ENCODE data around the gene NADK2.

NADK2 gene

GRCh38 chr5:36177154-36177553, 64.6 kb downstream of the NADK2 start:
- CTCF ChIA-PET: no interaction called here
- no peaks in the 10 kb centered on the region for H3K4me1 Mint-ChIP-seq
- H3K27me3 Mint-ChIP-seq: no peaks in the 10 kb centered on the region
- no peaks in the 10 kb centered on the region for H3K9me3 Mint-ChIP-seq
- H3K36me3 Mint-ChIP-seq: peaks cover 56% of the 10 kb centered on the region
- H3K27ac Mint-ChIP-seq: no peak overlapping the region
- no peak for DNase-seq
- no peak overlapping the region for H3K4me3 Mint-ChIP-seq

DNA sequence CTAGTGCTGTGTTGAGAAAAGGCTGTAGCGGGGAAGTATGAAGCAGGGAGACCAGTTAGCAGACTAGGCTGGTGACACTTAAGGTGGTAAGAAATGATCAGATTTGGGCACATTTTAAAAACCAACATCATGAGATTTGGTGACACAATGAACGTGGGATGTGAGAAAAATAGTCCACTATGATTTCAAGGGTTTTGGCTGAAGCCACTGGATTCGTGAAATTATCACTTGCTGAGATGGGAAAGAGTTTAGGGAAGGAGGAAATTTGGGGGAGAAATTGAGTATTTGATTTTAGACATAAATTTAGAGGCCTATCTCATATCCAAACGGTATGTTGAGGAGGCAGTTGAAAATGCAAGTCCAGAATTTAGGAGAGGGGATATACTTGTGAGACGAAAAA, 66.7 kb downstream of the NADK2 start:
- CTCF ChIA-PET: no interaction called here
- peaks cover 49% of the 10 kb centered on the region for H3K36me3 Mint-ChIP-seq
- no peak overlapping the region for H3K4me3 Mint-ChIP-seq
- DNase-seq: no peak
- H3K27me3 Mint-ChIP-seq: no peaks in the 10 kb centered on the region
- no peaks in the 10 kb centered on the region for H3K9me3 Mint-ChIP-seq
- no peaks in the 10 kb centered on the region for H3K4me1 Mint-ChIP-seq
- no peak overlapping the region for H3K27ac Mint-ChIP-seq

- Mint-ChIP-seq H3K27me3 (no peaks in the 10 kb centered on the region), H3K36me3 (peaks cover 49% of the 10 kb centered on the region), H3K4me1 (peaks cover 5% of the 10 kb centered on the region), H3K4me3 (no peak overlapping the region), H3K27ac (no peak overlapping the region), H3K9me3 (no peaks in the 10 kb centered on the region)
- CTCF ChIA-PET: no interaction called here
- DNase-seq: no peak
Measured at GRCh38 chr5:36174119-36174518, 67.6 kb downstream of the NADK2 start.

- Mint-ChIP-seq H3K4me3 (no peak overlapping the region), H3K27me3 (no peaks in the 10 kb centered on the region), H3K36me3 (peaks cover 50% of the 10 kb centered on the region), H3K27ac (no peak overlapping the region), H3K9me3 (no peaks in the 10 kb centered on the region), H3K4me1 (peaks cover 11% of the 10 kb centered on the region)
- no peak for DNase-seq
- CTCF ChIA-PET: no interaction called here
Measured at GRCh38 chr5:36173426-36173825, 68.3 kb downstream of the NADK2 start.

DNA sequence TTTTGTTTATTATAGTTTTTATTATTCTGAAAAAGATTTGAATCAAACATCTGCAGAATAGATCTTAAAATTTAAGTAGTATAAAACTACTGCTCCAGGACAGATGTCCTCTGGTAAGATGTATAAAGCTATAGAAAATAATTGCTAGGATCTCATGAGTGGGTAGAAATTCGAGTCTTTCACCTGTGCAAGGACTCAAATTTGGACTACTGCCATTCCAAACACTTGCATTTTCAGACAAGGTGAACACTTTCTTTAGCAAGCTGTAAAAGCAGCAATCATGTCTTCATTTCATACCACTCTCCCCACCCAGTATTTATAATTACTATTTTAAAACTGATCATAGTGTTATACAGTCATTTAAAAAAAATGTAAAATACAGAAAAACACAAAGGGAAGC, 69.1 kb downstream of the NADK2 start:
- H3K4me3 Mint-ChIP-seq: no peak overlapping the region
- no peak for DNase-seq
- no peaks in the 10 kb centered on the region for H3K9me3 Mint-ChIP-seq
- CTCF ChIA-PET: no interaction called here
- H3K27ac Mint-ChIP-seq: no peak overlapping the region
- peaks cover 57% of the 10 kb centered on the region for H3K36me3 Mint-ChIP-seq
- no peaks in the 10 kb centered on the region for H3K27me3 Mint-ChIP-seq
- H3K4me1 Mint-ChIP-seq: peaks cover 19% of the 10 kb centered on the region

DNA sequence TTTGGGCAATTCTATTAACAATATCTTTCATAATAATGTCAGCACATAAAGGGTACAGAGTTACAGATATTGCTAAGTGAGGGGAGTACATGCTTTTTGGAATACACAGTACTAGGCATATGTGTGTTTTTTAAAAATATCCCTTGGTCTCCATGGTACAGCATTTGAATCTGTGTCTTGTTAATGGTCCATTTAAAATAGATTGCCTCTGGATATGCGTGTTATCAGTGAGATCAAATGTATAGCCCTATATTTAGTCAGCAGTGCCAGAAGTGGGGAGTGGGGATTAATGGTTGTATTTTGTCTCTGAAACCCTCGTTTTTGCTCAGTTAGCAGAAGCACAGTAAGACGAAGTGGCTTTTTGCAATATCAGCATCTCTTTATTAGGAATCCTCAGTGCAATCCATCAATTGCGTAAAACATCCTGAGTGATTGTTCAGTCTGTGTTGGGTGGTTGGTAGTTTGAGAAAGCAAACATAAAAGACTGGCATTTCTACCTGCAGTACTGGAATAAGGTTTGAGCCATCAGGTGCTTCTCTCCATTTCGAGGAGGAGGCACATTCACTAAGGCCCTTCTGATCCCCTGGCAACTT, 70.8 kb downstream of the NADK2 start:
- no peak for DNase-seq
- no peaks in the 10 kb centered on the region for H3K9me3 Mint-ChIP-seq
- H3K27me3 Mint-ChIP-seq: no peaks in the 10 kb centered on the region
- CTCF ChIA-PET: interaction anchor here (1.0 kb wide), 1 partner anchor 19 kb away, joined by 3 read pairs; no protein-coding TSS in a partner anchor
- H3K4me3 Mint-ChIP-seq: no peak overlapping the region
- H3K4me1 Mint-ChIP-seq: peaks cover 21% of the 10 kb centered on the region
- H3K36me3 Mint-ChIP-seq: peaks cover 62% of the 10 kb centered on the region
- no peak overlapping the region for H3K27ac Mint-ChIP-seq

DNA sequence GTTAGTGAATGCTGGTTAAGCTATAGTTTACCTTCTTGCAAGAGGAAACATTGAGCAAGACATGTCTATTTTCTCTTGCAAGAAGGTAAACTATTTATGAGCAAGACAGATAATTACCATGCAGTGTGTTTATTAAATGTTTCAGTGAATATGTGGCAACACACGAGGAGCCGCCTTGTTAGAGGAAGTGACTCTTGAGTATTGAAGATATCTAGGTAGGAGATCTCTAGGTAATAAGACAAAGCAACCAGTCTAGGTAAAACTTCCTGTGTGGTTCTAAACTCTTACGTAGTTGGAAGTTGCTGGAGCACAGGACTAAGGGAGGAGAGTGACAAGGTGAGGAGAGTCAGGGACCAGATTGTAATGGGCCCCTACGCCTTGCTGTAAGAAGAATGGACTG, 73.0 kb downstream of the NADK2 start:
- H3K27me3 Mint-ChIP-seq: no peaks in the 10 kb centered on the region
- CTCF ChIA-PET: interaction anchor here (1.2 kb wide), 1 partner anchor 16 kb away, joined by 4 read pairs; no protein-coding TSS in a partner anchor
- DNase-seq: no peak
- H3K36me3 Mint-ChIP-seq: peaks cover 55% of the 10 kb centered on the region
- H3K9me3 Mint-ChIP-seq: no peaks in the 10 kb centered on the region
- no peak overlapping the region for H3K4me3 Mint-ChIP-seq
- H3K27ac Mint-ChIP-seq: peak overlapping the region; percentile 22
- H3K4me1 Mint-ChIP-seq: peaks cover 21% of the 10 kb centered on the region

GRCh38 chr5:36164461-36164860, 77.3 kb downstream of the NADK2 start:
- Mint-ChIP-seq H3K4me1 (peaks cover 32% of the 10 kb centered on the region), H3K36me3 (peaks cover 65% of the 10 kb centered on the region), H3K27me3 (no peaks in the 10 kb centered on the region), H3K9me3 (no peaks in the 10 kb centered on the region), H3K27ac (no peak overlapping the region), H3K4me3 (no peak overlapping the region)
- CTCF ChIA-PET: no interaction called here
- DNase-seq: no peak

- H3K4me3 Mint-ChIP-seq: no peak overlapping the region
- no peaks in the 10 kb centered on the region for H3K9me3 Mint-ChIP-seq
- DNase-seq: no peak
- peaks cover 64% of the 10 kb centered on the region for H3K36me3 Mint-ChIP-seq
- H3K27me3 Mint-ChIP-seq: no peaks in the 10 kb centered on the region
- no peak overlapping the region for H3K27ac Mint-ChIP-seq
- peaks cover 26% of the 10 kb centered on the region for H3K4me1 Mint-ChIP-seq
- CTCF ChIA-PET: interaction anchor here (1.0 kb wide), 1 partner anchor 17 kb away, joined by 3 read pairs; no protein-coding TSS in a partner anchor
Measured at GRCh38 chr5:36162810-36163486, 78.8 kb downstream of the NADK2 start.

DNA sequence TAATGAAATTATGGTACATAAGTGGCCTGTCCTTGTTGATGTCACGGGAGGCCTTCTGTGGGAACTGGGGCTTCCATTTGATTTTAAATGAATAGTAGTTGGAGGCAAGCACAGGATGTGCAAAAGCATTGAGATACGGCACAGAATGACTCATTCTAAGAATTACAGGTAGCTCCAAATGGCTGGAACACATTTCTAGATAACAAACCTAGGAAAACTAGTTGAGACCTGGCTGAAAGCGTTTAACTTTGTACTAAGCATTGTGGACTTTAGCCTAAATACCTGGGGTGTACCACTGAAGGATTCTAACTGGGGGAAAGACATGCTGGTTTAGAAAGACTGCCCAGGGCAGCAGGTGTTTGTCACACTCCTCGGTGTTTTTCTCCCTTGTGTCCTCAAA, 80.4 kb downstream of the NADK2 start:
- CTCF ChIA-PET: interaction anchor here (0.6 to 1.5 kb wide), 2 partner anchors 9 to 359 kb away, joined by 3 to 4 read pairs; no protein-coding TSS in a partner anchor
- no peaks in the 10 kb centered on the region for H3K9me3 Mint-ChIP-seq
- no peaks in the 10 kb centered on the region for H3K27me3 Mint-ChIP-seq
- no peak overlapping the region for H3K27ac Mint-ChIP-seq
- H3K4me3 Mint-ChIP-seq: no peak overlapping the region
- DNase-seq: no peak
- peaks cover 66% of the 10 kb centered on the region for H3K36me3 Mint-ChIP-seq
- H3K4me1 Mint-ChIP-seq: peaks cover 30% of the 10 kb centered on the region

DNA sequence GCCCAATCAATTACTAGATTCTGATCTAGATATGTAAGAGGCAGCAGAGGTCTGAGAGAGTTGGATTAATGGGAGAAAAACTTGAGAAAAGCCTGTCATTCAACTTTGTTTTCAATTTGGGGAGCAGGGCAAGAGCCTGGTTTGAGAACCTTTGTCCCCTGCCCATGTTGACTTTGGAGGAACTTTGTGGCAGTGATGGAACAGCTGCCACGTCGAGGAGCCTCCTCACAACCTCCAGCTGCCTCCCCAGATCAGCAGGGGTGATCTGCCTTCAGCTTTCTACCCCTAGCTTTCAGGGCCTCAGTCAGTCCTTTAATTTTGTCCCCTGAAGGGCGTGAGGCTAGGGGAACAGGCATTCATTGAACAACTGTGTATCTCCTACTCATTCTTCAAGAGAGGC, 81.1 kb downstream of the NADK2 start:
- no peak for DNase-seq
- H3K9me3 Mint-ChIP-seq: no peaks in the 10 kb centered on the region
- H3K4me1 Mint-ChIP-seq: peaks cover 36% of the 10 kb centered on the region
- no peak overlapping the region for H3K27ac Mint-ChIP-seq
- no peaks in the 10 kb centered on the region for H3K27me3 Mint-ChIP-seq
- H3K4me3 Mint-ChIP-seq: no peak overlapping the region
- CTCF ChIA-PET: interaction anchor here (1.5 kb wide), 1 partner anchor 8 kb away, joined by 4 read pairs; no protein-coding TSS in a partner anchor
- H3K36me3 Mint-ChIP-seq: peaks cover 70% of the 10 kb centered on the region

- peaks cover 55% of the 10 kb centered on the region for H3K4me1 Mint-ChIP-seq
Measured at GRCh38 chr5:36158144-36158543, 83.6 kb downstream of the NADK2 start.

GRCh38 chr5:36156619-36157018, 85.1 kb downstream of the NADK2 start:
- H3K27me3 Mint-ChIP-seq: no peaks in the 10 kb centered on the region
- peaks cover 63% of the 10 kb centered on the region for H3K4me1 Mint-ChIP-seq
- CTCF ChIA-PET: no interaction called here

More at GRCh38 chr5:36158144-36158543, 83.6 kb downstream of the NADK2 start:
- H3K27me3 Mint-ChIP-seq: no peaks in the 10 kb centered on the region
- CTCF ChIA-PET: no interaction called here
- no peak for DNase-seq
- no peaks in the 10 kb centered on the region for H3K9me3 Mint-ChIP-seq
- H3K4me3 Mint-ChIP-seq: no peak overlapping the region
- peaks cover 79% of the 10 kb centered on the region for H3K36me3 Mint-ChIP-seq
- no peak overlapping the region for H3K27ac Mint-ChIP-seq

GRCh38 chr5:36156121-36156601, 85.6 kb downstream of the NADK2 start:
- H3K36me3 Mint-ChIP-seq: peaks cover 71% of the 10 kb centered on the region
- peaks cover 59% of the 10 kb centered on the region for H3K4me1 Mint-ChIP-seq
- no peak for DNase-seq
- H3K27me3 Mint-ChIP-seq: no peaks in the 10 kb centered on the region
- H3K27ac Mint-ChIP-seq: no peak overlapping the region
- H3K4me3 Mint-ChIP-seq: no peak overlapping the region
- H3K9me3 Mint-ChIP-seq: no peaks in the 10 kb centered on the region
- CTCF ChIA-PET: no interaction called here

More at GRCh38 chr5:36156619-36157018, 85.1 kb downstream of the NADK2 start:
- Mint-ChIP-seq H3K4me3 (no peak overlapping the region), H3K9me3 (no peaks in the 10 kb centered on the region), H3K36me3 (peaks cover 75% of the 10 kb centered on the region), H3K27ac (no peak overlapping the region)
- no peak for DNase-seq

DNA sequence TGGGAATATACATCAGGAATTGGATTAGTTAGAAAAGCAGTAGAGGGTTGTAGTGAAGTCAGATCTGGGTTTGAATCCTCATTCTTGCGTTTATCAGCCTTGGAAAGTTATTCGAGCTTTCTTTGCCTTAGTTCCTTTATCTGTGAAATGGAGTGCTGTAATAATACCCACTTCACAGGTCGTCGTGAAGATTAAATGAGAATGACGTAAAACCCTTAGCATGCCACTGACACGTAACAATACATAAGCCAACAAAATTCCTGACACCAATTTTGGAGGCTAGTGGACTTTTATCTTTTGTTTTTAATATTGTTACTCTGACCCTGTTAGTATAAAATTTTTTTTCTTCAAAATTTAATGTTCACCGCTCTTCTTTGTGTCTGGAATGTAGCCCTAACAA, 86.4 kb downstream of the NADK2 start:
- no peak for DNase-seq
- Mint-ChIP-seq H3K9me3 (no peaks in the 10 kb centered on the region), H3K27me3 (no peaks in the 10 kb centered on the region), H3K27ac (no peak overlapping the region), H3K4me1 (peaks cover 64% of the 10 kb centered on the region), H3K4me3 (no peak overlapping the region), H3K36me3 (peaks cover 68% of the 10 kb centered on the region)
- CTCF ChIA-PET: no interaction called here

Measured in activated naive CD4-positive, alpha-beta T cell treated with anti-CD3 and anti-CD28 coated beads, Interleukin-2, amount 10 ng/mL, durations not matched to agents 7 days and 5 days (primary cell).